Mucosa of descending colon (tissue), 3 donors: ENCODE data around the gene TLR5. TPM values are rescaled to one million over a fixed set of nuclear protein-coding genes. Genes with fewer than 3 reads are reported as not detected.

Experiments
- ATAC-seq: fragments of 200-7000 bp; cut with Tn5 transposase; one replicate; pipeline ENCODE4 v1.9.1; 2020; ENCODE audit warnings: mild to moderate bottlenecking, moderate library complexity
- DNase-seq, 3 donors: peaks; one replicate each; pipeline ENCODE4 v3.0.0-alpha.2; 2020
- H3K36me3 ChIP-seq: fragments of 200-600 bp; one replicate; pipeline ENCODE4 v1.8.0; 2021; ENCODE audit warnings: low read depth, mild to moderate bottlenecking
- H3K4me1 ChIP-seq: fragments of 200-600 bp; one replicate; pipeline ENCODE4 v1.8.0; 2021; ENCODE audit warnings: low read depth, mild to moderate bottlenecking
- H3K4me3 ChIP-seq: fragments of 200-600 bp; one replicate; pipeline ENCODE4 v1.8.0; 2021; ENCODE audit warnings: mild to moderate bottlenecking
- H3K9me3 ChIP-seq: fragments of 200-600 bp; one replicate; pipeline ENCODE4 v1.8.0; 2021; ENCODE audit warnings: mild to moderate bottlenecking
- CTCF ChIP-seq: fragments of 200-600 bp; IDR thresholded peaks from one replicate; pipeline ENCODE4 v1.8.0; 2022; ENCODE audit warnings: antibody characterized with exemption, mild to moderate bottlenecking
- intact Hi-C, 2 donors: fragments of 100-400 bp; cut with DNase I in 1 of 2; cut with micrococcal nuclease in 1 of 2; formaldehyde crosslinking; loops; one replicate each; pipeline versions ENCODE4 v1.11.0 to v1.11.1; 2022; cut with DNase I, micrococcal nuclease
- total RNA-seq, 3 donors: library from RNA; stranded (reverse); fragmentation: NEBNext Ultra II Directional in 2 of 3; extraction: Animal tissue kit (Norgen Biotek cat#: 25700) in 2 of 3; gene quantifications; one replicate each; pipeline versions ENCODE4 v1.2.1 to v1.2.4, GENCODE V29; 2021 to 2023
- donor health status: DM: no; HTN: no; CAD: no; lungs with moderate emphysema.
- donor health status: DM: no; HTN: no; CAD: no.
- donor health status: DM: no; HTN: yes; CAD: no.

TLR5 gene
- total RNA-seq, 3 donors from 2014 or later, result 2.2 to 6.9 (median 3.9) TPM

GRCh38 chr1:223077247-223077833, 65.7 kb downstream of the TLR5 start:
- Histone ChIP-seq H3K4me1 (peaks cover 4% of the 10 kb centered on the region), H3K4me3 (no peak overlapping the region), H3K9me3 (no peaks in the 10 kb centered on the region), H3K36me3 (no peaks in the 10 kb centered on the region)
- no peak for TF ChIP-seq CTCF
- DNase-seq (no peak), ATAC-seq (no peak)
- intact Hi-C loops, result no loop called here

GRCh38 chr1:223076362-223076761, 66.7 kb downstream of the TLR5 start:
- no peak for TF ChIP-seq CTCF
- Histone ChIP-seq H3K4me1 (peaks cover 4% of the 10 kb centered on the region), H3K4me3 (no peak overlapping the region), H3K9me3 (no peaks in the 10 kb centered on the region), H3K36me3 (no peaks in the 10 kb centered on the region)
- intact Hi-C loops, result no loop called here
- DNase-seq (no peak), ATAC-seq (no peak)

- no peaks in the 10 kb centered on the region for H3K4me1 ChIP-seq
- H3K4me3 ChIP-seq, result no peak overlapping the region
- DNase-seq (no peak), ATAC-seq (no peak)
- intact Hi-C loops, result no loop called here
- no peak for TF ChIP-seq CTCF
- H3K36me3 ChIP-seq, result no peaks in the 10 kb centered on the region
- H3K9me3 ChIP-seq, result no peaks in the 10 kb centered on the region
Observed at GRCh38 chr1:223075834-223076233, 67.2 kb downstream of the TLR5 start.

DNA sequence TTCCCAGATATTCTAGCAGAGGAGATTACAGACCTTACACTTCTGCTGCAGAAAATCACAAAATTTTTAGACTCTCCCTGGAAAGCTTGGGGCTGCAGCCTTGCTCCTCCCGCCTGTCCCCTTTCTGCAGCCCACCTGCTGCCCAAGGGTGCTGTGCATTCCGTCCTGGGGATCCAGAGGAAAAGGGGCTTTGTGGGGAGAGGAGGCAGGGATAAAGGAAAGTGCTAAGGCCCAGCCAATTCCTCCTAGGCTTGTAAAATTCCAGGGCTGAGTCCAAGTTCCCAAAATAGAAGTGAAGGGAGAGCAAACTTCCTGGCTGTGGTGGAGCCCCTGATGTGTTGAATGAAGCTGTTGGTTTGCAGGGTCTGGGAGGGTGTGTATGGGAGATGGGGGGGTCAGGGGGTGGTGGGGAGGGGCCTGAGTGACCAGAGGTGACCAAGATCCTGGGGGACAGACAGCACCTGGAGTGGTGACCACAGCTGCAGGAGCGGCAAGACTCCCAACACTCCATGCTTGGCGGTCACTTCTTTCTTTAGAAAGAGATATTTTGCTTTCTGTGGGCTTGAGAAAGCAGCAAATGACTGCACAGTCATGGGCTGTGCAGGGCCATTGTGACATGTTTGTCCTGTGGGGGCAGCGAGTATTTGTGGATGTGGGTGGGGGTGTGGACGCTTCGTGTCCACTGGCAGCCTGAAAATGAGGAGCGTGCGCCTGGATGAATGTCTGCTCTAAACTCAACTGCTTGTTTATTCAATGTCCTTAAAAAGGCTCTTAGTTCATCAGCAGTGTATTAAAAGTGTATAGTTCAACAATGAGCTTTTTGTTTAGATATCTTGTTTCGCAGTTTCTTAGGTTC, 68.4 kb downstream of the TLR5 start:
- intact Hi-C loops, result no loop called here
- Histone ChIP-seq H3K9me3 (no peaks in the 10 kb centered on the region), H3K36me3 (no peaks in the 10 kb centered on the region), H3K4me1 (no peaks in the 10 kb centered on the region), H3K4me3 (no peak overlapping the region)
- no peak for TF ChIP-seq CTCF
- no peak for ATAC-seq
- no peak for DNase-seq

GRCh38 chr1:223068900-223069665, 74.0 kb downstream of the TLR5 start:
- intact Hi-C loops, result no loop called here
- H3K36me3 ChIP-seq, result no peaks in the 10 kb centered on the region
- no peak for TF ChIP-seq CTCF
- no peaks in the 10 kb centered on the region for H3K9me3 ChIP-seq
- H3K4me1 ChIP-seq, result no peaks in the 10 kb centered on the region
- ATAC-seq, result no peak
- H3K4me3 ChIP-seq, result no peak overlapping the region
- no peak for DNase-seq
